Fibroblast of lung (primary cell): ENCODE data around the gene PPFIBP2. TPM values are rescaled to one million over a fixed set of nuclear protein-coding genes. Genes with fewer than 3 reads are reported as not detected.

Experiments used
- DNase-seq, 2 donors: peaks; one replicate each; pipeline versions ENCODE4 v3.0.0 to v3.0.0-alpha.2; 2010; ENCODE audit warnings: low read depth in 2 of 2
- H2AFZ ChIP-seq: 2 replicates; pipeline ENCODE4 v1.5.1; 2012; ENCODE audit warnings: low read length, control low read depth, inconsistent platforms
- H3K27ac ChIP-seq: 2 replicates; pipeline ENCODE4 v1.5.1; 2011; ENCODE audit warnings: low read length, control low read depth; ENCODE audit not compliant: insufficient read depth
- H3K27me3 ChIP-seq: 2 replicates; pipeline ENCODE4 v1.5.1; 2011; ENCODE audit warnings: mild to moderate bottlenecking, low read length; ENCODE audit not compliant: control insufficient read depth, insufficient read depth
- H3K36me3 ChIP-seq: 2 replicates; pipeline ENCODE4 v1.5.1; 2011; ENCODE audit warnings: low read length; ENCODE audit not compliant: control insufficient read depth, insufficient read depth
- H3K4me1 ChIP-seq: 2 replicates; pipeline ENCODE4 v1.5.1; 2011; ENCODE audit warnings: low read length; ENCODE audit not compliant: control insufficient read depth, insufficient read depth; ENCODE audit errors: extremely low read depth
- H3K4me2 ChIP-seq: 2 replicates; pipeline ENCODE4 v1.5.1; 2011; ENCODE audit warnings: low read length, control low read depth; ENCODE audit not compliant: insufficient read depth; ENCODE audit errors: extremely low read depth
- H3K4me3 ChIP-seq, 4 experiments: fragments of 200-600 bp in 1 of 4; sonication (generic) in 1 of 4; replicated peaks in 1 of 4; 2 replicates each; pipeline ENCODE4 v1.5.1; 2011 to 2016; ENCODE audit warnings: low read length in 4 of 4, low read depth in 3 of 4, mild to moderate bottlenecking in 3 of 4, control low read depth in 2 of 4, inconsistent platforms in 1 of 4, mixed read lengths in 1 of 4; ENCODE audit not compliant: insufficient read depth in 1 of 4; ENCODE audit errors: control extremely low read depth in 1 of 4
- H3K79me2 ChIP-seq: 2 replicates; pipeline ENCODE4 v1.5.1; 2012; ENCODE audit warnings: mild to moderate bottlenecking, low read length, inconsistent platforms; ENCODE audit not compliant: control insufficient read depth, insufficient read depth
- H3K9ac ChIP-seq: 2 replicates; pipeline ENCODE4 v1.5.1; 2011; ENCODE audit warnings: mild to moderate bottlenecking, low read length, control low read depth; ENCODE audit not compliant: insufficient read depth
- H3K9me3 ChIP-seq: 2 replicates; pipeline ENCODE4 v1.5.1; 2012; ENCODE audit warnings: low read depth, low read length; ENCODE audit not compliant: control insufficient read depth, insufficient read depth
- H4K20me1 ChIP-seq: 2 replicates; pipeline ENCODE4 v1.5.1; 2011; ENCODE audit warnings: low read length; ENCODE audit not compliant: control insufficient read depth, insufficient read depth; ENCODE audit errors: extremely low read depth
- EZH2 ChIP-seq: IDR thresholded peaks from 2 replicates; pipeline ENCODE4 v1.5.1; 2012; ENCODE audit warnings: low read length, control low read depth, mild to moderate bottlenecking; ENCODE audit errors: missing control alignments
- polyA plus RNA-seq, 2 donors: library from polyadenylated mRNA; depleted of rRNA in 1 of 2; stranded (reverse) in 1 of 2; unstranded in 1 of 2; fragments of >200 nt; gene quantifications; 2 replicates each; pipeline ENCODE4 v1.2.1, GENCODE V29; 2011 to 2012; ENCODE audit warnings: missing spikeins in 1 of 2
- total RNA-seq: library from RNA; depleted of rRNA; stranded (reverse); fragments of >200 nt; gene quantifications from 2 replicates; pipeline ENCODE4 v1.2.1, GENCODE V29; 2014
- TF ChIP-seq, protein P1 (sequence below), 2 donors: IDR thresholded peaks in 1 of 2; conservative IDR thresholded peaks in 1 of 2; 1 replicate in 1 of 2; 2 replicates in 1 of 2; pipeline ENCODE4 v1.5.1; 2011 to 2012; ENCODE audit warnings: low read length in 2 of 2, control low read depth in 1 of 2, inconsistent platforms in 1 of 2, low read depth in 1 of 2, mild to moderate bottlenecking in 1 of 2

PPFIBP2 gene
- total and polyA plus RNA-seq, 2 donors (not counting 1 experiment from before 2014, with no cell fraction given): 11.4 to 38.8 TPM

DNA sequence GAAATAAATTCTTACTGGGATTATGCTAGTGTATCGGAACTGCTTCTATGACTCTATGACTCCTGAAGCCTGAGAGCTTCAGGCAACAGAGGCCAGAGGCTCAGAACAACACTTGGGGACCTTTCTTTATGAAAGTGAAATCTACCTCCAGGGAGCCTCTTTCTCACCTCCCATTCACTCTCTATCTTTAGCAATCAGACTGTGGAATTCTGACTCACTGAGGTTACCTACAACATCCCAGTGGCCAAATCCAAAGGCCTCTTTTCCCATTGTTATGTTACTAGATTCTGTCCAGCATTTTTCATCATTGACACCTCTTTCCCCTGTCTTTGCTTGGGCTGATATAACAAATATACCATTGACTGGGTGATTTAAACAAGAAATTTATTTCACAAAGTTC is 173.6 kb downstream of the PPFIBP2 start:
- no peak overlapping the region for H2AFZ ChIP-seq
- TF ChIP-seq EZH2: no peak
- TF ChIP-seq, protein P1, sequence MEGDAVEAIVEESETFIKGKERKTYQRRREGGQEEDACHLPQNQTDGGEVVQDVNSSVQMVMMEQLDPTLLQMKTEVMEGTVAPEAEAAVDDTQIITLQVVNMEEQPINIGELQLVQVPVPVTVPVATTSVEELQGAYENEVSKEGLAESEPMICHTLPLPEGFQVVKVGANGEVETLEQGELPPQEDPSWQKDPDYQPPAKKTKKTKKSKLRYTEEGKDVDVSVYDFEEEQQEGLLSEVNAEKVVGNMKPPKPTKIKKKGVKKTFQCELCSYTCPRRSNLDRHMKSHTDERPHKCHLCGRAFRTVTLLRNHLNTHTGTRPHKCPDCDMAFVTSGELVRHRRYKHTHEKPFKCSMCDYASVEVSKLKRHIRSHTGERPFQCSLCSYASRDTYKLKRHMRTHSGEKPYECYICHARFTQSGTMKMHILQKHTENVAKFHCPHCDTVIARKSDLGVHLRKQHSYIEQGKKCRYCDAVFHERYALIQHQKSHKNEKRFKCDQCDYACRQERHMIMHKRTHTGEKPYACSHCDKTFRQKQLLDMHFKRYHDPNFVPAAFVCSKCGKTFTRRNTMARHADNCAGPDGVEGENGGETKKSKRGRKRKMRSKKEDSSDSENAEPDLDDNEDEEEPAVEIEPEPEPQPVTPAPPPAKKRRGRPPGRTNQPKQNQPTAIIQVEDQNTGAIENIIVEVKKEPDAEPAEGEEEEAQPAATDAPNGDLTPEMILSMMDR (conservative IDR thresholded peaks at IDR 0.05 in 1 of 2, IDR thresholded peaks at IDR 0.05 in 1 of 2; ENCODE audit: low read depth in 1 of 2, low read length in 2 of 2): no peak
- H3K4me1 ChIP-seq: no peaks in the 10 kb centered on the region
- H3K27ac ChIP-seq: no peak overlapping the region
- H3K9me3 ChIP-seq: no peaks in the 10 kb centered on the region
- H3K9ac ChIP-seq: no peak overlapping the region
- no peaks in the 10 kb centered on the region for H4K20me1 ChIP-seq
- no peak overlapping the region for H3K4me3 ChIP-seq
- no peaks in the 10 kb centered on the region for H3K79me2 ChIP-seq
- DNase-seq: no peak
- no peaks in the 10 kb centered on the region for H3K36me3 ChIP-seq
- H3K27me3 ChIP-seq: peaks cover 4% of the 10 kb centered on the region
- no peak overlapping the region for H3K4me2 ChIP-seq

DNA sequence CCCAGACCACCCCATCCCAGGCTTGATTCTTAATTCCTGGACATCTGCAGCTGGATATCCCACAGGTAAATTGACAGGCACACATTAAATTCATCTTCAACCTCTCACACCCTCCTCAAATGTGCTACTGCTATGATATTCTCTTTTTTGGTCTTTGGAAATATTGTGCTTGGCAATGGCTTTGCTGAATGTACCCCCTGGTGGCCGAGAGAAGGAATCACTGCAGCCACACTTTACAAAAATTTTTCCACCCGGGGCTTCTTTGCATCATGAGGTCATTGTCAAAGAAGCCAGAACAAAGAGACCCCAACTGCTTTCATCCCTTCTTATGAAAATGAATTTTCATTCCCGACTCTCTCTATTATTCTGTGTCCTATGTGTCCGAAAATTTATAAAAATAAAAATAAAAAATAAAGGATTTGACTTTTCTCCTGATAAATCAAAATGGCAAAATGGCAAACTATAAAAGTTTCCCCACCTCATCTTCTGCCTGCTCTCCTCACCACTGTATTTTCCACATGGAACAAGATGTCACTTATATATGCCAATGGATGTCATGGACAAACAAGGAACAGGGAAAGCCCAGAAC is 174.5 kb downstream of the PPFIBP2 start:
- Histone ChIP-seq H3K4me3 (no peak overlapping the region), H3K27me3 (peaks cover 5% of the 10 kb centered on the region), H3K9me3 (no peaks in the 10 kb centered on the region), H3K4me1 (no peaks in the 10 kb centered on the region), H4K20me1 (no peaks in the 10 kb centered on the region), H3K27ac (no peak overlapping the region), H3K4me2 (no peak overlapping the region), H2AFZ (no peak overlapping the region), H3K9ac (no peak overlapping the region), H3K79me2 (no peaks in the 10 kb centered on the region), H3K36me3 (no peaks in the 10 kb centered on the region)
- TF ChIP-seq EZH2: no peak
- TF ChIP-seq, protein P1 (conservative IDR thresholded peaks at IDR 0.05 in 1 of 2, IDR thresholded peaks at IDR 0.05 in 1 of 2; ENCODE audit: low read depth in 1 of 2, low read length in 2 of 2): peak; percentile 86 to 89
- peak; percentile 13 to 52 for DNase-seq

DNA sequence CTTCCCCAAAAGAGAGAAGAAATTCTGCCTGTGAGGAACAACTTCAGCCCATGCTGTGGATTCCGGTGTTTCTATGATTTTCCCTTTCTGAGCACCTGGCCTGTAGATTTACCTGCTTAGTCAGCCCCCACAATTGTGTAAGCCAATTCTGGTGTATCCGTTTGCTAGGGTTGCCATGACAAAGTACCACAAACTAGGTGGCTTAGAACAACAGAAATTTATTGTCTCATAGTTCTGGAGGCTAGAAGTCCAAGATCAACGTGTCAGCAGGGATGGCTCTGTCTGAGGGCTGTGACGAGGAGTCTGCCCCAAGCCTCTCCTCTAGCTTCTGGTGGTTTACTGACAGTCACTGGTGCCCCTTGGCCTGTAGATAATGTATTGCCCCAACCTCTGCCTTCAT is 175.4 kb downstream of the PPFIBP2 start:
- Histone ChIP-seq H4K20me1 (no peaks in the 10 kb centered on the region), H3K79me2 (no peaks in the 10 kb centered on the region), H3K27me3 (peaks cover 8% of the 10 kb centered on the region), H3K36me3 (no peaks in the 10 kb centered on the region), H3K9me3 (no peaks in the 10 kb centered on the region), H3K4me3 (no peak overlapping the region), H3K9ac (no peak overlapping the region), H3K4me1 (peaks cover 1% of the 10 kb centered on the region), H2AFZ (no peak overlapping the region), H3K4me2 (no peak overlapping the region), H3K27ac (no peak overlapping the region)
- TF ChIP-seq, protein P1 (conservative IDR thresholded peaks at IDR 0.05 in 1 of 2, IDR thresholded peaks at IDR 0.05 in 1 of 2; ENCODE audit: low read depth in 1 of 2, low read length in 2 of 2): no peak
- TF ChIP-seq EZH2: no peak
- no peak for DNase-seq
